Mesenteric fat pad (tissue), 1 donor: ENCODE measurements around the gene FRAS1. TPM values are rescaled to one million over a fixed set of nuclear protein-coding genes. Genes with fewer than 3 reads are reported as not detected.
"Not testable (repeated sequence)": the region's sequence is repeated elsewhere in the genome, so short reads cannot be mapped to it uniquely, and the experiment has no call there.

Experiments used
- DNase-seq: peaks from one replicate; pipeline ENCODE4 v3.0.0-alpha.2; 2020; ENCODE audit warnings: low spot score
- total RNA-seq: library from RNA; stranded (reverse); fragmentation: NEBNext Ultra II Directional; extraction: Animal tissue kit (Norgen Biotek cat#: 25700); gene quantifications from one replicate; pipeline ENCODE4 v1.2.1, GENCODE V29; 2021
- donor health status: DM: yes; HTN: yes; CAD: no.

Gene FRAS1
- total RNA-seq, 1 donor from 2014 or later, result 4.3 TPM

DNA sequence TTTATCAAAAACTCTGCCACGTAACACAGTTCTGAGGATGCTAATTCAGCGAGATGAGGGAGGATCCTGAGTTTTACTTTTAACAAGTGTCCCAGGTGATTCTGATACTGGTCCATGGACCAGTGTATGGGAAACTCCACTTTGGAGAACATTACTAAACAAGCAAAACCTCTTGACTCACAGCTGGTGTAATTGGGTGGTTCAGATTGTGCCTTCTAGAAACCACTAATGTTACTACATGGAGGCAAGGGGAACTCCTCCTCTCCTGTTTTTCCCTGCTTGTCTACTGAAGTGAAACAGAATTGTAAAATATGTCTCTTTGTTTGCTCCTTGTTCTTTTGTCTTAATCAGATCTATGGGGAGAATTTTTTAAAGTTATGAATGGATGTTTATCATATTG is 62.6 kb downstream of the FRAS1 start:
- DNase-seq, result no peak

DNA sequence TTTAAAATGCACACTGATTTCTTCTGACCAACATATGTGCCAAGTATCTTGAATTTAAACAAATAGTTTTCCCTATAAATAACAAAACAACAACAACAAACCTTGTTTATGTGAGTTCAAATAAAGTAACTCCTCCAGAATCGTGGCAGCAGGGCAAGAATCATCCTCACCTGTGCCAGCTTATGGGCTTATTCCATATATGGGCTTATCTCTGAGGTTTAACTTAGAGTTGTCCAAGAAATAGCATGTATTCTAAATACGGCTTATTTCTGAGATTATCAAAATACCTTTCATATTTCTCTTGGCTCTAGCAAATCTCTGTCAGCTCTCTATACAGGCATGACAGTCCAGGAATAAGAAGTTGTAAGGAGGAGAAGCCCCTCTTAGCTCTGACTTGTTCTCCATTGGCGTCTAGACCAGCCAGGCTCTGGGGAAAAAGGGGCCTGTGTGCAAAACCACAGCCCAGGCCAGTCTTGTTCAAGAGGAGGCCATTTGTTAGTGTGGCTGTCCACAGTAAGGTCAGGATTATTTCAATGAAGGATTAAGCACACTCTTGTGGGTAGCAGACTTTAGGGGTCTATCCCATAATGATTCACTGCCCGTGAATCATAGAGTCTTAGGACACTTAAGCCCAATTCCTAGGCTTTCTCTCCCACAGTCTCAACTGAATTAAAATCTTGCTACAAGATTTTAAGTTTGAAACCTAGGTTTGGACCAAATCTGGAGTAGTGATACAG is 63.2 kb downstream of the FRAS1 start:
- no peak for DNase-seq

DNA sequence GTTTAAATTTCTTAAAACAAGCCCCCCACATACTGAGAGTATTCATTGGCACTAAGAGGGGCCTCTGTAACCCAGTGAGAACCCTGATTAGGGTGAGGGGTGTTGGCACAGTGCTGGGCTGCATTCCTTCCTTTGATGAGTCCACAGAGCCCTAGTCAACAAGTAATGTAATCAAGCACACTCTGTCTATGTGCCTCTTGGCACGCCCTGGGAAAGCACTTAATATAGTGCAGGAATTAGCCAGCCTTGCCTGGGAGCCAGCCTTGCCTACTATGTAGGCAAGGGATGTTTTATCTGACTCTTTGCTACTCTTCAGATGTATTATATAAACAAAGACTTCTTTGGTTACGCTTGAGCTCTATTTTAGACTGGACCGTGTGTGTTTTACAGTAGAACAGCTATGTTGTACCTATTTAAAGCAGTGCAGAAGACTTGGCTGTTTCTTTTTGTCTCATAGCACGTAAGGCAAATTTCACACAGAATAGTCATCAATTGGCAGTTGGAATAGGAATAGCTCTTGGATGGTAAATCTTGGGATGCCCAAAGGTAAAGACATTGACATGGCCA is 64.3 kb downstream of the FRAS1 start:
- DNase-seq, result no peak

- DNase-seq, result not testable (repeated sequence)
Observed at GRCh38 chr4:78125834-78126331, 68.8 kb downstream of the FRAS1 start.

DNA sequence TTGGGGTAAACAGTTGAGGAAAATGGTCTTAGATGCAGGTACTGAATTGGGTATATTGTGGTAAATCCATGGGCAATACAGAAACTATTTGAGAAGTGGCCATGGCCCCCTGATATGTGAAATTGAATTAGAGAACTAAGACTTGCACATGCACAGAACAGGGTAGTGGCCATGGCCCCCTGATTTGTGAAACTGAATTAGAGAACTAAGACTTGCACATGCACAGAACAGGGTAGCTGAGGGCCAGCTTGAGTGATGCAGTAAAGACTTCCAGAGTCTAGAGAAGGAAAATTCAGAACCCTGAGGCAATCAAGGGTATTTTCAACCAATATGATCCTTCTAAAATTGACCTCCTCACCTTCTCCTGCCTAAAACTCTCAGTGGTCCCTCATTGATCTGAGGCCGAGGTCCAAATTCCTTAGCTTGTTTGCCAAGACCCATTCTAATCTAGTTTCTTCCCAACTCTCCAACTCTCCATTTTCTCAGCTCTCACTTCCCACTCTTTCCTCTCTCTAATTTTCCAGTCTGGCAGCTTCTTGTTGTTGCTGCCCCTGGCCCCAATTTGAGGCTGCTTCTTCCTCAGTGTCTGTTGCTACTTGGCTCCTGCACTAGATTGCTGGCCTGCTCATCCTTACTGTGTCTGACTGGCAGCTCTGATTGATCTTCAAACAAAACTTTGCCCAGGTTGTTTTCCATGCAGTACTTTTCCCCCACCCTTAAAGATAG is 72.4 kb downstream of the FRAS1 start:
- DNase-seq, result no peak

- no peak for DNase-seq
Observed at GRCh38 chr4:78131403-78131802, 74.3 kb downstream of the FRAS1 start.

GRCh38 chr4:78136109-78137081 is 79.3 kb downstream of the FRAS1 start:
- DNase-seq, result no peak

GRCh38 chr4:78137532-78137931 is 80.4 kb downstream of the FRAS1 start:
- no peak for DNase-seq

DNA sequence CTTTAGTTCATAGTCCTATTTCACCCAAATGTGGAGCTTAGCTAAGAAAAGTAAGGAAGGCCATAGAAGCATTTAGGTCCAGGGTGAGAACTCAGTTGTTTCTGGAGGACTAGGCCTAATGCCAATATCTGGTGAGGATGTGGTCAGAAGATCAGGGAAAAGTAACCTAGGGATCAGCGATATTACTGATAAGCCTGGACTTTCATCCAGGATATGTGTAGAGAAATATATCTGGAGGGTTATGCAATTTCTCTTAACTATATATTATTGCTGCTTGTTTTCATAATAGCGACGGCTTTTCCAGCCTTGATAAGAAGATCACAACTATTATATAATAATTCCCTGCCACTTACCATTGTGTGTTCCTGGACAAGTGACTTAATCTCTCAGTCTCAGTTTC is 81.1 kb downstream of the FRAS1 start:
- no peak for DNase-seq

DNA sequence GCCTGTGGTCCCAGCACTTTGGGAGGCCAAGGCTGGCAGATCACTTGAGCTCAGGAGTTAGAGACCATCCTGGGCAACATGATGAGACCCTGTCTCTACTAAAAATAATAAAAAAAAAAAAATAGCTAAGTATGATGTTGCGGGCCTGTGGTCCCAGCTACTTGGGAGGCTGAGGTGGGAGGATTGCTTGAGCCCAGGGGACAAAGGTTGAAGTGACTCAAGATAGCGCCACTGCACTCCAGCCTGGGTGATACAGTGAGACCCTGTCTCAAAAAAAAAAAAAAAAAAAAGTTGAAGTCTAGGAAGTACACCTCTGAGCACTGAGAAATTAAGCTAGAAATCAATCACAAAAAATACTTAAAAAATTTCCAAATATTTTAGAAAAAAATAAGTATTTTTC is 86.5 kb downstream of the FRAS1 start:
- no peak for DNase-seq

GRCh38 chr4:78145008-78145407 is 87.9 kb downstream of the FRAS1 start:
- no peak for DNase-seq

DNA sequence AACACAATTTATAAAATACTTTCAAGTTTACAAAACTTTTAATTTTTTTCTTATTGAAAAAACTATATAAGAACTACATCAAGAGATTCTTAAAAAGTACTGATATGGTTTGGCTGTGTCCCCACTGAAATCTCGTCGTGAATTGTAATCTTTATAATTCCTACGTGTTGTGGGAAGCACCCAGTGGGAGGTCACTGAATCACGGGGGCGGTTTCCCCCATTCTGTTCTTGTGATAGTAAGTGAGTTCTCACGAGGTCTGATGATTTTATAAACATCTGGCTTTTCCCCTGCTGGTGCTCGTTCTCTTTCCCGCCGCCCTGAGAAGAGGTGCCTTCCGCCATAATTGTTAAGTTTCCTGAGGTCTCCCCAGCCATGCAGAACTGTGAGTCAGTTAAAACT is 88.5 kb downstream of the FRAS1 start:
- no peak for DNase-seq

DNA sequence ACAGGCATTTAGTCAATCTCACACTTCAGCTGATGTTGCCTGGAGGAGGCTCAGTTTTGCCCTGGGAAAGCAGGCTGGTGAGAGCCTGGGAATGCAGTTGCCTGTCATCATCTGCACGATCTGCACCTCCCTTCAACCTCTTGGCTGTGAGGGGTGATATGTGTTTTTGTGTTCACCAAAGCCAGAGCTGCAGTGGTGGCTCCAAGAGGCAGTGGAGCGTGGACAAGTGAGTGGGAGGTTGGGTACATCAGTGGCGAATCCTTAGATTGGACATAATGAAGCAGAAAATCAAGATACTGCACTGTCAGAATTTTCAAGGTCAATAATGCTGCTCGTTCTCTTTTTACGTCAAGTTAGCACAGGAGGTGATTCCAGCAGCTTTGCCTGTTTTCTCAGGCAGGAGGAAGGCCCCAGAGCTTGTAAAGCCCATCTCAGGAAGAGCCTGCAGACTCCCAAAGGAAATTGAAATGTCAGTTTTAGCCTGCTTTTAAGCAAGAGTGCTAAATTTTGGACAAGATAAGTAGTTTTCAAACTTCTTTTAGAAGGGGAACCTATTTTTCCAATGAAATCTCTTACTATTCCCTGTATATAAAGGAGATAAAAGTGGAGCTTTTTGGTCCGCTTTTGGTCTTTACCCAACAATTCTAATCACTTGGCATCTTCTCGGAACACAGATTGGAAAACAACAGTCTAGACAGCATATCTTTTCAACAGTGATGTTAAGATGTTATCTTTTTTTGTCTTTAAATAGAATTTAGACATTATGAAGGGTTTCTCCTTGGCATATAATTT is 92.8 kb downstream of the FRAS1 start:
- no peak for DNase-seq

GRCh38 chr4:78150543-78150864 is 93.4 kb downstream of the FRAS1 start:
- DNase-seq, result no peak

DNA sequence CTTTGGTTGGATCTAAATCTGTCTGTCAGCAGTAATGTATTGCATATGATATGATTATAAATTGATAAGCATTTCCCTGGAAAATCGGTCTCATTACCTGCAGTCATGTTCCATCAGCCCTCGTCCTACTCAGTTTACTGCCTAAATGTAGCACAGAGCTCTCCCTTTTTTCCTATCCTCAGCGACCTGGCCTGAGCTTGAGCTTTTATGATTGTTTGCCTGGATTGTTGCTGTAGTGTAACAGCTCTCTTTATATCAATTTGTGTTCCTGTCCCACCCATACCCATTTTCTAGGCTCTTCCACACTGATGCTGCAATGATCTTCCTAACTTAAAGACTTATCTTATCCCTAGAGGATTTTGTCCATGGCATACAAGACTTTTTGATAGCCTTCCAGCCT is 95.7 kb downstream of the FRAS1 start:
- no peak for DNase-seq

DNA sequence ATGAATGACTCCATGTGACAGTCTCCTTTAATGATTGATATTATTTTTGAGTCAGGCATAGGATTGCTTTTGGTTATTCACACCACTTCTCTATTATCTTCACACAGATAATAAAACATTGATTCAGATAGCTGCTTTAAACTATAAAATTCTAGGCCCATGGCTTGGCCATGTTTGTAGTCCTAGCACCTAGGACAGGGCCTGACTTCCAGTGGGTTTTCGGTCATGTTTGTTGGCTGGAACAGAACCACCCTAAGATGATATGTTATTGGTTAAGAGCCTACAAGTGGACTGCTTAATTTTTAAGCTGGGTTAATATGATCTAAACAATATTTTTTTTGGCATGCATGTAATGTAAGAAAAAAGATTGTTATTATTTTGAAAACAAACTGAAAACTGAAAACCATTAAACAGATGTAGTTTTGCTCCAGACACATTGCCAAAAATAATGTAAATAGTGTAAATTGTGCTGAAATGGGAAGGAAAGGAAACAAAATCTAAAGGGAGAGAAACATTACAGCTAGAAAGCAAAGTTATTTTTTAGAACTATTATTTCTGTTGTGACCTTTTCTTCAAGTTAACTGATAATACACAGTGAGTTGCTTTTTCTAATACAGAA is 98.0 kb downstream of the FRAS1 start:
- no peak for DNase-seq

DNA sequence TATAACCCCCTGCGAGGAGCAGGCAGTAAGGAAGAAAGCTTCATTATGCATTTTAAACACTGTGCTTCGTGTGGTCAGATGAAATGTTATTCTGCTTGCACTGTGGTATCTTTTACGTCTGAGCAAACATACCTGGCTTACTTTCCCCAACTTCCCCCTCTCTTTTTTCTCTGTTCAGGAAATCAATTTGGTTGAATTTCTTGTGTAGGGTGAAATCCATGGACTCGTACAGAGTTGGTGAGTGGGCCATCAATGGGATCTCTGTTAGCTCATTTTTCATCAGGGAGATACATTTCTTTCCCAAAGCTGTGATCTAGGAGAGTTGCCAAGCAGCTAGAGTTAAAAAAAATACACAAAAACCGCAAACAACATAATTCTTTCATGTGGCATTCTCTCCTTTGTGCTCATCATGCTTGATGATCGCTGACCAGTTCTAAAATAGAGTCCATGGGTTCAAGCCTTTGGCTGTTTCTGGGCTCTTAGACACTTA is 98.5 kb downstream of the FRAS1 start:
- no peak for DNase-seq

GRCh38 chr4:78156520-78156919 is 99.4 kb downstream of the FRAS1 start:
- DNase-seq, result no peak

- no peak for DNase-seq
Observed at GRCh38 chr4:78162342-78162741, 105.2 kb downstream of the FRAS1 start.

- no peak for DNase-seq
Observed at GRCh38 chr4:78162821-78163220, 105.7 kb downstream of the FRAS1 start.
